ENCODE results near the gene RPAP3. TPM values are rescaled to one million over a fixed set of nuclear protein-coding genes. Genes with fewer than 3 reads are reported as not detected.

The RPAP3 gene
- total and polyA plus RNA-seq, 12 donors = 4.8 to 28.0 (median 20.9) TPM

- Histone ChIP-seq H3K36me3 (no peaks in the 10 kb centered on the region), H3K27ac (peak overlapping the region in 2 of 10 donors; percentile 13 to 26), H3K27me3 (no peaks in the 10 kb centered on the region), H3K4me1 (peaks cover 0 to 23% (median 13%) of the 10 kb centered on the region in 9 donors), H3K4me3 (no peak overlapping the region), H3K9me3 (no peaks in the 10 kb centered on the region)
- ATAC-seq = peak in 7 of 8 donors; percentile 28 to 53 (median 31)
- TF ChIP-seq, protein P1, sequence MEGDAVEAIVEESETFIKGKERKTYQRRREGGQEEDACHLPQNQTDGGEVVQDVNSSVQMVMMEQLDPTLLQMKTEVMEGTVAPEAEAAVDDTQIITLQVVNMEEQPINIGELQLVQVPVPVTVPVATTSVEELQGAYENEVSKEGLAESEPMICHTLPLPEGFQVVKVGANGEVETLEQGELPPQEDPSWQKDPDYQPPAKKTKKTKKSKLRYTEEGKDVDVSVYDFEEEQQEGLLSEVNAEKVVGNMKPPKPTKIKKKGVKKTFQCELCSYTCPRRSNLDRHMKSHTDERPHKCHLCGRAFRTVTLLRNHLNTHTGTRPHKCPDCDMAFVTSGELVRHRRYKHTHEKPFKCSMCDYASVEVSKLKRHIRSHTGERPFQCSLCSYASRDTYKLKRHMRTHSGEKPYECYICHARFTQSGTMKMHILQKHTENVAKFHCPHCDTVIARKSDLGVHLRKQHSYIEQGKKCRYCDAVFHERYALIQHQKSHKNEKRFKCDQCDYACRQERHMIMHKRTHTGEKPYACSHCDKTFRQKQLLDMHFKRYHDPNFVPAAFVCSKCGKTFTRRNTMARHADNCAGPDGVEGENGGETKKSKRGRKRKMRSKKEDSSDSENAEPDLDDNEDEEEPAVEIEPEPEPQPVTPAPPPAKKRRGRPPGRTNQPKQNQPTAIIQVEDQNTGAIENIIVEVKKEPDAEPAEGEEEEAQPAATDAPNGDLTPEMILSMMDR (IDR thresholded peaks at IDR 0.05) = no peak
- DNase-seq = no peak
- intact Hi-C loops (cut with DNase I) = loop anchor here in 4 of 10 donors (5.0 to 10.0 kb wide), 4 partner anchors 185 to 618 kb away; partner anchors contain the start of genes ASB8 (in 1 of the 4) and TMEM106C (in 1 of the 4)
- 56 to 59% methylated on average over 4 of the region's 4 CpGs for WGBS, 2 donors
These were observed 53.2 kb downstream of the RPAP3 start for GRCh38 chr12:47652521-47653234.

DNA sequence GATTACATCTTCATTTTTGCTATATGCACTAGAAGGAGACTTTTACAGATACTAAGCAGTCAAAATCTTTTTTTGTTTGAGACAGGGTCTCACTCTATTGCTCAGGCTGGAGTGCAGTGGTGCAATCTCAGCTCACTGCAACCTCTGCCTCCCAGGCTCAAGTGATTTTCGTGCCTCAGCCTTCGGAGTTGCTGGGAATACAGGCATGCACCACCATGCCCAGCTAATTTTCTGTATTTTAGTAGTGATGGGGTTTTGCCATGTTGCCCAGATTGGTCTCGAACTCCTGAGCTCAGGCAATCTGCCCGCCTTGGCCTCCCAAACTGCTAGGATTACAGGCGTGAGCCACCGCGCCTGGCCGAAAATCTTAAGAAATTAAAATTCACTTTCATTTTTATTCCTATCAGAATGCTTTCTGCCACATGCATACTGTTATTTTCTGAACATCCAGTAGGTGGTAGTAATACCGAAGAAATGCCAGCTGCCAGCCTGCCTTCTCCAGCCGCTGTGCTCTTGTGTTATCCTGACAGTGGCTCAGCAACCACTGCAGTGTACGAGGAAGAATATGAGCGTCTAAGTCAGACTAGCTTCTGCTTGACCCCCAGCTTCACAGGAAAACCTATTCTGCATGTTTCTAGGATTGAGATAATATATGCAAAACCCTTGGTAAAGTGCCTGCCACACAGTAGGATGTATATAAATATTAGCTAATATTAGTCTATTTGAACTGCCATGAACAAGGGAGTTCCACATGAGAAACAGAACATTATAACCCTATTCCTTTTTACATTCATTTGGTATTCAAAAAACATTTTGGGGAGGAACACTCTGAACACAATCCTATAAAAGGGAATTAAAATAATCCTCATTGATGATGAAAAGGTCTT lies 54.2 kb downstream of the RPAP3 start:
- peak; percentile 23 to 34 for DNase-seq
- peaks cover 0 to 23% (median 13%) of the 10 kb centered on the region in 9 donors for H3K4me1 ChIP-seq
- TF ChIP-seq, protein P1 (IDR thresholded peaks at IDR 0.05) = peak; percentile 56 to 83 (median 74)
- ATAC-seq = peak; percentile 83 to 91 (median 88)
- no peaks in the 10 kb centered on the region for H3K27me3 ChIP-seq
- intact Hi-C loops (cut with DNase I) = loop anchor here in 5 of 10 donors (1.0 to 10.0 kb wide), 5 partner anchors 186 to 617 kb away; partner anchors contain the start of genes ASB8 (in 1 of the 5) and TMEM106C (in 1 of the 5)
- peak overlapping the region in 1 of 10 donors; percentile 26 for H3K27ac ChIP-seq
- peak overlapping the region in 4 of 10 donors; percentile 9 to 19 (median 12) for H3K4me3 ChIP-seq
- 40 to 57% methylated on average over 12 of the region's 12 CpGs for WGBS, 2 donors
- no peaks in the 10 kb centered on the region for H3K36me3 ChIP-seq
- H3K9me3 ChIP-seq = no peaks in the 10 kb centered on the region

- DNase-seq (no peak), ATAC-seq (no peak)
- TF ChIP-seq, protein P1 (IDR thresholded peaks at IDR 0.05) = no peak
- 86 to 95% methylated on average over 1 of the region's 1 CpG for WGBS, 2 donors
- H3K36me3 ChIP-seq = no peaks in the 10 kb centered on the region
- H3K27ac ChIP-seq = no peak overlapping the region
- intact Hi-C loops (cut with DNase I) = loop anchor here in 4 of 10 donors (5.0 to 10.0 kb wide), 4 partner anchors 187 to 616 kb away; partner anchors contain the start of genes ASB8 (in 1 of the 4) and TMEM106C (in 1 of the 4)
- peaks cover 0 to 23% (median 13%) of the 10 kb centered on the region in 9 donors for H3K4me1 ChIP-seq
- no peaks in the 10 kb centered on the region for H3K27me3 ChIP-seq
- no peaks in the 10 kb centered on the region for H3K9me3 ChIP-seq
- H3K4me3 ChIP-seq = no peak overlapping the region
These were observed 55.4 kb downstream of the RPAP3 start for GRCh38 chr12:47650469-47650868.

GRCh38 chr12:47649381-47649780 lies 56.4 kb downstream of the RPAP3 start:
- Histone ChIP-seq H3K9me3 (peaks cover 0 to 8% (median 3%) of the 10 kb centered on the region in 11 donors), H3K27ac (no peak overlapping the region), H3K4me1 (peaks cover 0 to 23% (median 13%) of the 10 kb centered on the region in 9 donors), H3K36me3 (peaks cover 0 to 2% (median 0%) of the 10 kb centered on the region in 9 donors), H3K4me3 (no peak overlapping the region), H3K27me3 (no peaks in the 10 kb centered on the region)
- ATAC-seq (peak in 4 of 8 donors; percentile 61 to 79 (median 71)), DNase-seq (peak in 1 of 2 donors; percentile 13)
- 31 to 39% methylated on average over 2 of the region's 2 CpGs for WGBS, 2 donors
- intact Hi-C loops (cut with DNase I) = loop anchor here in 1 of 10 donors (5.0 kb wide), 1 partner anchor 193 kb away; no protein-coding TSS in a partner anchor
- TF ChIP-seq, protein P1 (IDR thresholded peaks at IDR 0.05) = no peak

All from heart right ventricle (tissue), 16 donors.